Breast epithelium (tissue), 3 donors: ENCODE results near the gene GRM2.

Experiments
- POLR2A ChIP-seq: fragments of 450-650 bp; IDR thresholded peaks from one replicate; pipeline ENCODE4 v1.6.1; 2016; ENCODE audit warnings: antibody characterized with exemption, mild to moderate bottlenecking, moderate library complexity
- POLR2AphosphoS5 ChIP-seq, 3 donors: sonication (generic); formaldehyde crosslinking; IDR thresholded peaks; one replicate each; pipeline ENCODE4 v1.6.1; 2017; ENCODE audit warnings: antibody characterized with exemption in 3 of 3
- TF ChIP-seq, protein P1 (sequence below), 3 donors: fragments of 450-650 bp; IDR thresholded peaks; one replicate each; pipeline ENCODE4 v1.5.1; 2016 to 2017; ENCODE audit warnings: antibody characterized with exemption in 3 of 3, mild to moderate bottlenecking in 3 of 3, moderate library complexity in 3 of 3

DNA sequence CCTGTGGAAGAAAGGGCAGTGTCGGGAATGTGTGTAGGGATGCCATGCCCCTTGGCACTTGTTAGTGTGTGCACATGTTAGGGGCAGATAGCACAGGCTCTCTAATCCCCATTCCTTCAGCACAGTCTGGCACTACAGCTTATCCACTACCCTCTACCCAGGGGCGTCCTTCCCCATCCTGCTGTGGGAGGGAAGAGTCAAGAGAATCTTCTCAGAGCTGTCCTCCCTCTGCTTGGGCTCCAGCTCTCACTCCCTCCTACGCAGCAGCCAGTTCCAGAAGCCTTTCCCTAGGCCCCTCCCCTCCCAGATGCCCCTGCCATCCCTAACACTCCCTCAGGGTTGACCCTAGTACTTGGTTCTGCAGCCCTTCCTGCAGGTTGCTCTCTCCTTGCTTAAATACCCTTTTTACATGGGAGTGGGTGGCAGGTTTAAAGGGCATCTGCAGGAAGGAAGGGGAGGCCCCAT lies 815 bp upstream of the GRM2 start:
- TF ChIP-seq, protein P1, sequence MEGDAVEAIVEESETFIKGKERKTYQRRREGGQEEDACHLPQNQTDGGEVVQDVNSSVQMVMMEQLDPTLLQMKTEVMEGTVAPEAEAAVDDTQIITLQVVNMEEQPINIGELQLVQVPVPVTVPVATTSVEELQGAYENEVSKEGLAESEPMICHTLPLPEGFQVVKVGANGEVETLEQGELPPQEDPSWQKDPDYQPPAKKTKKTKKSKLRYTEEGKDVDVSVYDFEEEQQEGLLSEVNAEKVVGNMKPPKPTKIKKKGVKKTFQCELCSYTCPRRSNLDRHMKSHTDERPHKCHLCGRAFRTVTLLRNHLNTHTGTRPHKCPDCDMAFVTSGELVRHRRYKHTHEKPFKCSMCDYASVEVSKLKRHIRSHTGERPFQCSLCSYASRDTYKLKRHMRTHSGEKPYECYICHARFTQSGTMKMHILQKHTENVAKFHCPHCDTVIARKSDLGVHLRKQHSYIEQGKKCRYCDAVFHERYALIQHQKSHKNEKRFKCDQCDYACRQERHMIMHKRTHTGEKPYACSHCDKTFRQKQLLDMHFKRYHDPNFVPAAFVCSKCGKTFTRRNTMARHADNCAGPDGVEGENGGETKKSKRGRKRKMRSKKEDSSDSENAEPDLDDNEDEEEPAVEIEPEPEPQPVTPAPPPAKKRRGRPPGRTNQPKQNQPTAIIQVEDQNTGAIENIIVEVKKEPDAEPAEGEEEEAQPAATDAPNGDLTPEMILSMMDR (IDR thresholded peaks at IDR 0.05): no peak
- no peak for TF ChIP-seq POLR2AphosphoS5 (IDR thresholded peaks at IDR 0.05)
- no peak for TF ChIP-seq POLR2A
